HG03280 (cell line): Measurements from ENCODE around the gene SCNN1A.
"Not testable (repeated sequence)": the region's sequence is repeated elsewhere in the genome, so short reads cannot be mapped to it uniquely, and the experiment has no call there.

Experiments used
- ATAC-seq: cut with Tn5 transposase; IDR thresholded peaks from one replicate; pipeline ENCODE4 v1.9.1; 2021; ENCODE audit warnings: mild to moderate bottlenecking, moderate library complexity; ENCODE audit not compliant: unreplicated experiment

SCNN1A gene

GRCh38 chr12:6351622-6352021 lies 23.7 kb downstream of the SCNN1A start:
- no peak for ATAC-seq

- ATAC-seq: no peak
Observed at GRCh38 chr12:6347367-6348338, 27.7 kb downstream of the SCNN1A start.

- no peak for ATAC-seq
Observed at GRCh38 chr12:6346942-6347341, 28.4 kb downstream of the SCNN1A start.

GRCh38 chr12:6346235-6346832 lies 29.0 kb downstream of the SCNN1A start:
- ATAC-seq: no peak

- ATAC-seq: no peak
Observed at GRCh38 chr12:6345319-6346091, 29.9 kb downstream of the SCNN1A start.

- not testable (repeated sequence) for ATAC-seq
Observed at GRCh38 chr12:6344101-6344660, 31.2 kb downstream of the SCNN1A start.

- no peak for ATAC-seq
Observed at GRCh38 chr12:6343518-6343917, 31.8 kb downstream of the SCNN1A start.

GRCh38 chr12:6342140-6342889 lies 33.0 kb downstream of the SCNN1A start:
- ATAC-seq: no peak

- ATAC-seq: no peak
Observed at GRCh38 chr12:6341417-6342139, 33.8 kb downstream of the SCNN1A start, which contains the start of gene TNFRSF1A. Gene TNFRSF1A, minus strand, starts transcription at chr12:6342076. Its CDS starts 262 bp downstream, at chr12:6341814.

- no peak for ATAC-seq
Observed at GRCh38 chr12:6340745-6341416, 34.5 kb downstream of the SCNN1A start.

GRCh38 chr12:6340032-6340638 lies 35.2 kb downstream of the SCNN1A start:
- no peak for ATAC-seq

GRCh38 chr12:6338955-6339354 lies 36.4 kb downstream of the SCNN1A start:
- ATAC-seq: no peak

- not testable (repeated sequence) for ATAC-seq
Observed at GRCh38 chr12:6338536-6338935, 36.8 kb downstream of the SCNN1A start.

- no peak for ATAC-seq
Observed at GRCh38 chr12:6337958-6338433, 37.4 kb downstream of the SCNN1A start.

GRCh38 chr12:6336889-6337853 lies 38.2 kb downstream of the SCNN1A start:
- no peak for ATAC-seq

- no peak for ATAC-seq
Observed at GRCh38 chr12:6336079-6336888, 39.1 kb downstream of the SCNN1A start.
